ENCODE results near the gene SAMD3.

Gene SAMD3

GRCh38 chr6:130215526-130215925 is 7.2 kb downstream of the SAMD3 start:
- no peak overlapping the region for H3K9ac ChIP-seq (ENCODE audit: low read depth, low read length)
- no peaks in the 10 kb centered on the region for H4K20me1 ChIP-seq (ENCODE audit: insufficient read depth, low read length)
- no peaks in the 10 kb centered on the region for H3K27me3 ChIP-seq (ENCODE audit: insufficient read depth, low read length, poor library complexity)
- ATAC-seq (ENCODE audit: insufficient read depth, low read depth), result peak; percentile 76
- H2AFZ ChIP-seq (ENCODE audit: low read depth, low read length), result no peak overlapping the region
- TF ChIP-seq EZH2 (IDR thresholded peaks at IDR 0.05; ENCODE audit: borderline replicate concordance, low read depth, low read length, severe bottlenecking), result no peak
- TF ChIP-seq, protein P1, sequence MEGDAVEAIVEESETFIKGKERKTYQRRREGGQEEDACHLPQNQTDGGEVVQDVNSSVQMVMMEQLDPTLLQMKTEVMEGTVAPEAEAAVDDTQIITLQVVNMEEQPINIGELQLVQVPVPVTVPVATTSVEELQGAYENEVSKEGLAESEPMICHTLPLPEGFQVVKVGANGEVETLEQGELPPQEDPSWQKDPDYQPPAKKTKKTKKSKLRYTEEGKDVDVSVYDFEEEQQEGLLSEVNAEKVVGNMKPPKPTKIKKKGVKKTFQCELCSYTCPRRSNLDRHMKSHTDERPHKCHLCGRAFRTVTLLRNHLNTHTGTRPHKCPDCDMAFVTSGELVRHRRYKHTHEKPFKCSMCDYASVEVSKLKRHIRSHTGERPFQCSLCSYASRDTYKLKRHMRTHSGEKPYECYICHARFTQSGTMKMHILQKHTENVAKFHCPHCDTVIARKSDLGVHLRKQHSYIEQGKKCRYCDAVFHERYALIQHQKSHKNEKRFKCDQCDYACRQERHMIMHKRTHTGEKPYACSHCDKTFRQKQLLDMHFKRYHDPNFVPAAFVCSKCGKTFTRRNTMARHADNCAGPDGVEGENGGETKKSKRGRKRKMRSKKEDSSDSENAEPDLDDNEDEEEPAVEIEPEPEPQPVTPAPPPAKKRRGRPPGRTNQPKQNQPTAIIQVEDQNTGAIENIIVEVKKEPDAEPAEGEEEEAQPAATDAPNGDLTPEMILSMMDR (IDR thresholded peaks at IDR 0.05; ENCODE audit: borderline replicate concordance, extremely low read depth, low read length, poor library complexity, severe bottlenecking), result no peak
- H3K79me2 ChIP-seq (ENCODE audit: insufficient read depth, low read length), result no peaks in the 10 kb centered on the region
- no peak overlapping the region for H3K27ac ChIP-seq (ENCODE audit: low read length)
- H3K36me3 ChIP-seq (ENCODE audit: insufficient read depth, low read length), result no peaks in the 10 kb centered on the region
- H3K4me1 ChIP-seq (ENCODE audit: insufficient read depth, low read length), result 0 out of 2 replicates have a peak, but pooled peaks cover 4% of the 10 kb centered on the region
- H3K4me3 ChIP-seq (ENCODE audit: low read depth in 1 of 2, low read length in 2 of 2), result no peak overlapping the region
- no peak overlapping the region for H3K4me2 ChIP-seq (ENCODE audit: insufficient read depth, low read length)
- peak; percentile 10 for DNase-seq
- no peaks in the 10 kb centered on the region for H3K9me3 ChIP-seq (ENCODE audit: insufficient read depth, low read length, severe bottlenecking)

GRCh38 chr6:130212215-130212874 is 10.4 kb downstream of the SAMD3 start:
- H4K20me1 ChIP-seq (ENCODE audit: insufficient read depth, low read length), result no peaks in the 10 kb centered on the region
- H3K36me3 ChIP-seq (ENCODE audit: insufficient read depth, low read length), result no peaks in the 10 kb centered on the region
- TF ChIP-seq, protein P1 (IDR thresholded peaks at IDR 0.05; ENCODE audit: borderline replicate concordance, extremely low read depth, low read length, poor library complexity, severe bottlenecking), result no peak
- no peak for TF ChIP-seq EZH2 (IDR thresholded peaks at IDR 0.05; ENCODE audit: borderline replicate concordance, low read depth, low read length, severe bottlenecking)
- 0 out of 2 replicates have a peak, but pooled peaks cover 4% of the 10 kb centered on the region for H3K4me1 ChIP-seq (ENCODE audit: insufficient read depth, low read length)
- H3K9ac ChIP-seq (ENCODE audit: low read depth, low read length), result no peak overlapping the region
- H3K79me2 ChIP-seq (ENCODE audit: insufficient read depth, low read length), result no peaks in the 10 kb centered on the region
- ATAC-seq (ENCODE audit: insufficient read depth, low read depth), result no peak
- no peaks in the 10 kb centered on the region for H3K27me3 ChIP-seq (ENCODE audit: insufficient read depth, low read length, poor library complexity)
- no peak overlapping the region for H2AFZ ChIP-seq (ENCODE audit: low read depth, low read length)
- no peak for DNase-seq
- H3K27ac ChIP-seq (ENCODE audit: low read length), result no peak overlapping the region
- H3K9me3 ChIP-seq (ENCODE audit: insufficient read depth, low read length, severe bottlenecking), result no peaks in the 10 kb centered on the region
- H3K4me2 ChIP-seq (ENCODE audit: insufficient read depth, low read length), result no peak overlapping the region
- no peak overlapping the region for H3K4me3 ChIP-seq (ENCODE audit: low read depth in 1 of 2, low read length in 2 of 2)

- no peak for ATAC-seq (ENCODE audit: insufficient read depth, low read depth)
- H3K79me2 ChIP-seq (ENCODE audit: insufficient read depth, low read length), result no peaks in the 10 kb centered on the region
- DNase-seq, result no peak
- H3K36me3 ChIP-seq (ENCODE audit: insufficient read depth, low read length), result no peaks in the 10 kb centered on the region
- H3K4me2 ChIP-seq (ENCODE audit: insufficient read depth, low read length), result no peak overlapping the region
- 0 out of 2 replicates have a peak, but pooled peaks cover 4% of the 10 kb centered on the region for H3K4me1 ChIP-seq (ENCODE audit: insufficient read depth, low read length)
- H3K27ac ChIP-seq (ENCODE audit: low read length), result no peak overlapping the region
- H3K27me3 ChIP-seq (ENCODE audit: insufficient read depth, low read length, poor library complexity), result no peaks in the 10 kb centered on the region
- TF ChIP-seq EZH2 (IDR thresholded peaks at IDR 0.05; ENCODE audit: borderline replicate concordance, low read depth, low read length, severe bottlenecking), result no peak
- TF ChIP-seq, protein P1 (IDR thresholded peaks at IDR 0.05; ENCODE audit: borderline replicate concordance, extremely low read depth, low read length, poor library complexity, severe bottlenecking), result no peak
- H3K9me3 ChIP-seq (ENCODE audit: insufficient read depth, low read length, severe bottlenecking), result no peaks in the 10 kb centered on the region
- H4K20me1 ChIP-seq (ENCODE audit: insufficient read depth, low read length), result no peaks in the 10 kb centered on the region
- H3K9ac ChIP-seq (ENCODE audit: low read depth, low read length), result no peak overlapping the region
- H3K4me3 ChIP-seq (ENCODE audit: low read depth in 1 of 2, low read length in 2 of 2), result no peak overlapping the region
- no peak overlapping the region for H2AFZ ChIP-seq (ENCODE audit: low read depth, low read length)
Measured at GRCh38 chr6:130211691-130212090, 11.1 kb downstream of the SAMD3 start.

Data from DND-41 (cell line).